Measurements from ENCODE around the gene NR2C2. TPM values are rescaled to one million over a fixed set of nuclear protein-coding genes. Genes with fewer than 3 reads are reported as not detected.

NR2C2 gene
- total and polyA plus RNA-seq, 4 donors: 3.3 to 21.8 (median 14.5) TPM

DNA sequence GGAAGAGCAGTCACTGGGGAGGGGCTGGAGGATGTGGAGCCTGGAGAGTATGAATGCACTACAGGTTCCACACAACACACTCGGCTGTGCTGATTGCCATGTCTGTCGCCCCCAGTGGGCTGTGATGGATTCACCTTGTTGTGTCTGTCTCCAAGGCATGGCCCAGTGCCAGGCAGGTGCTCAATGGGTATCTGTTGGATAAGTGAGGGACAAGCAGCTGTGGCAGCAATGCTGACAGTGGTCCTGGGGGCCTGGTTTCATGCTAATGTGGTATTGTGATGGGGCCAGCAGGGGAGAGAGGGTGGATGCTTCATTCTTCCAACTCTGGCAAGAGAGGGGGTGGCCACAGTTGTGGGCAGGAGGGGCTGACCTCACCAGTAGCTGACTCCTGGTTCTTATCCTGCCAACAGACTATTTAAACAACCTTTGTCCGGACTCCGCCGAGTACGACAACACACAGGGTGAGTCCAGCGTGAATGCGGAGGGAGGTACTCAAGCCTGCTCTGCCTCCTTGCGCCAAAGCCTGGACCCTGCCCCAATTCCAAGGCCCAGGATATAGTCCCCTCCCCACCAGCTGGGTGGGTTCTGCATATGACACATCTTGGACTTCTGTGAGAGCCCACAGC, 47.3 kb upstream of the NR2C2 start (continued):
- TF ChIP-seq, protein P1, sequence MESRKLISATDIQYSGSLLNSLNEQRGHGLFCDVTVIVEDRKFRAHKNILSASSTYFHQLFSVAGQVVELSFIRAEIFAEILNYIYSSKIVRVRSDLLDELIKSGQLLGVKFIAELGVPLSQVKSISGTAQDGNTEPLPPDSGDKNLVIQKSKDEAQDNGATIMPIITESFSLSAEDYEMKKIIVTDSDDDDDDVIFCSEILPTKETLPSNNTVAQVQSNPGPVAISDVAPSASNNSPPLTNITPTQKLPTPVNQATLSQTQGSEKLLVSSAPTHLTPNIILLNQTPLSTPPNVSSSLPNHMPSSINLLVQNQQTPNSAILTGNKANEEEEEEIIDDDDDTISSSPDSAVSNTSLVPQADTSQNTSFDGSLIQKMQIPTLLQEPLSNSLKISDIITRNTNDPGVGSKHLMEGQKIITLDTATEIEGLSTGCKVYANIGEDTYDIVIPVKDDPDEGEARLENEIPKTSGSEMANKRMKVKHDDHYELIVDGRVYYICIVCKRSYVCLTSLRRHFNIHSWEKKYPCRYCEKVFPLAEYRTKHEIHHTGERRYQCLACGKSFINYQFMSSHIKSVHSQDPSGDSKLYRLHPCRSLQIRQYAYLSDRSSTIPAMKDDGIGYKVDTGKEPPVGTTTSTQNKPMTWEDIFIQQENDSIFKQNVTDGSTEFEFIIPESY (IDR thresholded peaks at IDR 0.05): peak; percentile 77
- TF ChIP-seq HNF4A (conservative IDR thresholded peaks at IDR 0.05): peak; percentile 98 to 99

DNA sequence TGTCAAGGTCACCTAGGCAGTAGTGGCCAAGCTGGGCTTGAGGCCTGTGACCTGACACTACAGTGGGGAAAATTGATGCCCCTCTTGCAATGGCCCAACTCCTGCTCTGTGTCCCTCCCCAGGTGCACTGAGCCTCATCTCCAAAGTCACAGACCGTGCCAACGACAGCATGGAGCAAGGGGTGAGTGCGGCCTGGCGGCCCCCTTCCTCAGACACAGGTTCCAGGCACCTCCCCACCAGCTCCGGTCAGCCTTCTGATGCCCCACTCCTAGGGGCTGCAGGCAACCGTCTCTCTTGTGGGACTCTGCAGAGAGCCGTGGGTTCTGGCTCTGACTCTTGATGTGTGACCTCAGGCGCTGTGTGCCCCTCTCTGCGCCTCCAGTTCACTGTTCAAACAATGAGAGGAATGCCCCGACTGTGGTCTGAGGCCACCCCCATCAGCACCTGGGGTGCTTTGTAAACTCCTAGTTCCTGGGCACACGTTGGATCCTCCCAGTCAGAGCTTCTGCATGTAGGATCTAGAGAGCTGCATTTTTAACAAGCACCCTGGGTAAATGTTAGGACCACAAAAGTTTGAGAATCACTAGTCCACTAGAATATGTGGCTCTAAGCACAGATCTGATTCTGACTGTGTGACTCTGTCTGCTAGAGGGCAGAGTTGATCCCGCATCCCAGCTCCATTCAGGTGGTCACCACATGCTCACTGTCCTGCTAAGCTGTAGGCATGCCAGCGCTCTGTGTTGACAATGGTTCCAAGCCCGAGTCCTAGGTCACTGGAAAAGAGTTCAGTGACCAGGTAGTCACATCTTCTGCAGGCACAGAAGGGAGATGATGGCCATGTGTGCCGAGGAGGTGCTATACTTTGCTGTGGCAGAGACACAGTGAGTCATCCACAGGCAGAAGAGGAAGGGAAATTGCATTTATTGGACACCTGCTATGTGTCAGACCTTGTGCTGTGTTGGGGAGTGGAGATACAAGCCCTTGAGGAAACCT, 46.2 kb upstream of the NR2C2 start:
- no peak for DNase-seq (ENCODE audit: low spot score)
- WGBS: 38% methylated on average over 15 of the region's 15 CpGs
- H3K27me3 ChIP-seq (ENCODE audit: control insufficient read depth in 4 of 4, insufficient read depth in 4 of 4, low read length in 3 of 4): no peaks in the 10 kb centered on the region
- H3K36me3 ChIP-seq (ENCODE audit: control insufficient read depth in 4 of 4, insufficient read depth in 3 of 4, low read depth in 1 of 4, low read length in 3 of 4): no peaks in the 10 kb centered on the region
- H3K4me3 ChIP-seq (ENCODE audit: low read depth in 1 of 3, low read length in 3 of 3): no peak overlapping the region
- no peak for TF ChIP-seq NR2F2 (IDR thresholded peaks at IDR 0.05)
- TF ChIP-seq, protein P2, sequence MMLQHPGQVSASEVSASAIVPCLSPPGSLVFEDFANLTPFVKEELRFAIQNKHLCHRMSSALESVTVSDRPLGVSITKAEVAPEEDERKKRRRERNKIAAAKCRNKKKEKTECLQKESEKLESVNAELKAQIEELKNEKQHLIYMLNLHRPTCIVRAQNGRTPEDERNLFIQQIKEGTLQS (IDR thresholded peaks at IDR 0.05): peak; percentile 40
- TF ChIP-seq EGR1 (IDR thresholded peaks at IDR 0.05; ENCODE audit: low read depth in 2 of 2): peak in 1 of 2 donors; percentile 57
- peak; percentile 93 for TF ChIP-seq FOXA1 (IDR thresholded peaks at IDR 0.05)
- TF ChIP-seq, protein P3, sequence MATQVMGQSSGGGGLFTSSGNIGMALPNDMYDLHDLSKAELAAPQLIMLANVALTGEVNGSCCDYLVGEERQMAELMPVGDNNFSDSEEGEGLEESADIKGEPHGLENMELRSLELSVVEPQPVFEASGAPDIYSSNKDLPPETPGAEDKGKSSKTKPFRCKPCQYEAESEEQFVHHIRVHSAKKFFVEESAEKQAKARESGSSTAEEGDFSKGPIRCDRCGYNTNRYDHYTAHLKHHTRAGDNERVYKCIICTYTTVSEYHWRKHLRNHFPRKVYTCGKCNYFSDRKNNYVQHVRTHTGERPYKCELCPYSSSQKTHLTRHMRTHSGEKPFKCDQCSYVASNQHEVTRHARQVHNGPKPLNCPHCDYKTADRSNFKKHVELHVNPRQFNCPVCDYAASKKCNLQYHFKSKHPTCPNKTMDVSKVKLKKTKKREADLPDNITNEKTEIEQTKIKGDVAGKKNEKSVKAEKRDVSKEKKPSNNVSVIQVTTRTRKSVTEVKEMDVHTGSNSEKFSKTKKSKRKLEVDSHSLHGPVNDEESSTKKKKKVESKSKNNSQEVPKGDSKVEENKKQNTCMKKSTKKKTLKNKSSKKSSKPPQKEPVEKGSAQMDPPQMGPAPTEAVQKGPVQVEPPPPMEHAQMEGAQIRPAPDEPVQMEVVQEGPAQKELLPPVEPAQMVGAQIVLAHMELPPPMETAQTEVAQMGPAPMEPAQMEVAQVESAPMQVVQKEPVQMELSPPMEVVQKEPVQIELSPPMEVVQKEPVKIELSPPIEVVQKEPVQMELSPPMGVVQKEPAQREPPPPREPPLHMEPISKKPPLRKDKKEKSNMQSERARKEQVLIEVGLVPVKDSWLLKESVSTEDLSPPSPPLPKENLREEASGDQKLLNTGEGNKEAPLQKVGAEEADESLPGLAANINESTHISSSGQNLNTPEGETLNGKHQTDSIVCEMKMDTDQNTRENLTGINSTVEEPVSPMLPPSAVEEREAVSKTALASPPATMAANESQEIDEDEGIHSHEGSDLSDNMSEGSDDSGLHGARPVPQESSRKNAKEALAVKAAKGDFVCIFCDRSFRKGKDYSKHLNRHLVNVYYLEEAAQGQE (IDR thresholded peaks at IDR 0.05): peak; percentile 36
- peak; percentile 69 for TF ChIP-seq YY1 (IDR thresholded peaks at IDR 0.05)
- TF ChIP-seq, protein P4, sequence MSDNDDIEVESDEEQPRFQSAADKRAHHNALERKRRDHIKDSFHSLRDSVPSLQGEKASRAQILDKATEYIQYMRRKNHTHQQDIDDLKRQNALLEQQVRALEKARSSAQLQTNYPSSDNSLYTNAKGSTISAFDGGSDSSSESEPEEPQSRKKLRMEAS (IDR thresholded peaks at IDR 0.05): peak; percentile 69
- TF ChIP-seq, protein P5, sequence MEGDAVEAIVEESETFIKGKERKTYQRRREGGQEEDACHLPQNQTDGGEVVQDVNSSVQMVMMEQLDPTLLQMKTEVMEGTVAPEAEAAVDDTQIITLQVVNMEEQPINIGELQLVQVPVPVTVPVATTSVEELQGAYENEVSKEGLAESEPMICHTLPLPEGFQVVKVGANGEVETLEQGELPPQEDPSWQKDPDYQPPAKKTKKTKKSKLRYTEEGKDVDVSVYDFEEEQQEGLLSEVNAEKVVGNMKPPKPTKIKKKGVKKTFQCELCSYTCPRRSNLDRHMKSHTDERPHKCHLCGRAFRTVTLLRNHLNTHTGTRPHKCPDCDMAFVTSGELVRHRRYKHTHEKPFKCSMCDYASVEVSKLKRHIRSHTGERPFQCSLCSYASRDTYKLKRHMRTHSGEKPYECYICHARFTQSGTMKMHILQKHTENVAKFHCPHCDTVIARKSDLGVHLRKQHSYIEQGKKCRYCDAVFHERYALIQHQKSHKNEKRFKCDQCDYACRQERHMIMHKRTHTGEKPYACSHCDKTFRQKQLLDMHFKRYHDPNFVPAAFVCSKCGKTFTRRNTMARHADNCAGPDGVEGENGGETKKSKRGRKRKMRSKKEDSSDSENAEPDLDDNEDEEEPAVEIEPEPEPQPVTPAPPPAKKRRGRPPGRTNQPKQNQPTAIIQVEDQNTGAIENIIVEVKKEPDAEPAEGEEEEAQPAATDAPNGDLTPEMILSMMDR (IDR thresholded peaks at IDR 0.05; ENCODE audit: low read depth, low read length, missing input control): peak; percentile 12
- TF ChIP-seq GABPA (IDR thresholded peaks at IDR 0.05 in 1 of 2, conservative IDR thresholded peaks at IDR 0.05 in 1 of 2): peak in 1 of 2 donors; percentile 35
- TF ChIP-seq FOXA2 (IDR thresholded peaks at IDR 0.05): peak; percentile 97
- TF ChIP-seq SP1 (IDR thresholded peaks at IDR 0.05): peak; percentile 91
- peak; percentile 59 to 62 for TF ChIP-seq RAD21 (IDR thresholded peaks at IDR 0.05)
- peak; percentile 82 to 92 for TF ChIP-seq HNF4A (conservative IDR thresholded peaks at IDR 0.05)
- TF ChIP-seq, protein P1 (IDR thresholded peaks at IDR 0.05): peak; percentile 56
- no peak for TF ChIP-seq HNF4G (IDR thresholded peaks at IDR 0.05)
- no peak for TF ChIP-seq TAF1 (conservative IDR thresholded peaks at IDR 0.05)
- TF ChIP-seq RXRA (IDR thresholded peaks at IDR 0.05): peak; percentile 98 to 99
- TF ChIP-seq JUND (IDR thresholded peaks at IDR 0.05): peak; percentile 52 to 94
- peaks cover 0 to 5% (median 0%) of the 10 kb centered on the region in 4 donors for H3K9me3 ChIP-seq (ENCODE audit: control insufficient read depth in 4 of 4, low read length in 3 of 4)
- peaks cover 16 to 39% (median 28%) of the 10 kb centered on the region in 4 donors for H3K4me1 ChIP-seq (ENCODE audit: control insufficient read depth in 4 of 4, insufficient read depth in 4 of 4, low read length in 3 of 4)
- peak overlapping the region; percentile 73 to 86 for H3K27ac ChIP-seq (ENCODE audit: low read depth in 1 of 2, low read length in 2 of 2)
- H3K9ac ChIP-seq (ENCODE audit: low read depth in 1 of 2, low read length in 2 of 2): peak overlapping the region in 1 of 2 donors; percentile 40
